Epithelial cell of esophagus (primary cell): ENCODE data around the gene VPREB3.
A peak's percentile ranks its signal among the peaks of the same experiment; 100 is the strongest.

Source experiments
- DNase-seq: peaks from one replicate; pipeline ENCODE4 v3.0.0; 2010; ENCODE audit warnings: low read depth
- H3K4me3 ChIP-seq: 2 replicates; pipeline ENCODE4 v1.5.1; 2011; ENCODE audit warnings: mild to moderate bottlenecking, low read length, control low read depth
- CTCF ChIP-seq: IDR thresholded peaks from 2 replicates; pipeline ENCODE4 v1.5.1; 2011; ENCODE audit warnings: low read depth, mild to moderate bottlenecking, low read length, control low read depth, inconsistent platforms; ENCODE audit not compliant: insufficient read depth; ENCODE audit errors: missing control alignments

The VPREB3 gene

GRCh38 chr22:23793326-23793725, 39.1 kb upstream of the VPREB3 start:
- TF ChIP-seq CTCF = no peak
- DNase-seq = no peak
- H3K4me3 ChIP-seq = no peak overlapping the region

GRCh38 chr22:23791738-23792645, 37.8 kb upstream of the VPREB3 start:
- TF ChIP-seq CTCF = no peak
- H3K4me3 ChIP-seq = no peak overlapping the region
- DNase-seq = no peak

- no peak for TF ChIP-seq CTCF
- no peak for DNase-seq
- no peak overlapping the region for H3K4me3 ChIP-seq
Measured at GRCh38 chr22:23790819-23791737, 36.9 kb upstream of the VPREB3 start.

GRCh38 chr22:23789638-23790037, 35.4 kb upstream of the VPREB3 start:
- TF ChIP-seq CTCF = no peak
- no peak for DNase-seq
- H3K4me3 ChIP-seq = no peak overlapping the region

- no peak for DNase-seq
- TF ChIP-seq CTCF = no peak
- no peak overlapping the region for H3K4me3 ChIP-seq
Measured at GRCh38 chr22:23789121-23789520, 34.9 kb upstream of the VPREB3 start.

GRCh38 chr22:23787910-23788309, 33.7 kb upstream of the VPREB3 start:
- no peak for DNase-seq
- peak overlapping the region; percentile 84 for H3K4me3 ChIP-seq
- TF ChIP-seq CTCF = no peak

GRCh38 chr22:23787600-23787896, 33.3 kb upstream of the VPREB3 start:
- DNase-seq = no peak
- peak overlapping the region; percentile 84 for H3K4me3 ChIP-seq
- no peak for TF ChIP-seq CTCF
